Measurements from ENCODE around the gene ZFHX2.

- no peak for TF ChIP-seq POLR2A (IDR thresholded peaks at IDR 0.05; ENCODE audit: insufficient read depth in 1 of 2, low read depth in 2 of 2, low read length in 2 of 2)
- no peak for TF ChIP-seq LRRFIP1 (CRISPR knock-in tag; conservative IDR thresholded peaks at IDR 0.05)
- no peak for TF ChIP-seq TEAD3 (CRISPR knock-in tag; optimal IDR thresholded peaks at IDR 0.05; ENCODE audit: borderline replicate concordance)
- no peak for TF ChIP-seq REST (IDR thresholded peaks at IDR 0.05; ENCODE audit: borderline replicate concordance in 1 of 2, low read depth in 1 of 2, low read length in 2 of 2)
Measured at GRCh38 chr14:23546450-23547035, 5.0 kb downstream of the ZFHX2 start.

Data from HepG2 (cell line).